HFFc6 (cell line): Measurements from ENCODE around the gene KBTBD8. TPM values are rescaled to one million over a fixed set of nuclear protein-coding genes. Genes with fewer than 3 reads are reported as not detected.

ENCODE experiments used
- DNase-seq: peaks from one replicate; pipeline ENCODE4 v3.0.0-alpha.2; 2018
- H3K27ac Mint-ChIP-seq: 2 replicates; pipeline ENCODE4 v1.8.0; 2020; ENCODE audit warnings: mild to moderate bottlenecking, mixed read lengths
- H3K27me3 Mint-ChIP-seq: 2 replicates; pipeline ENCODE4 v1.8.0; 2021; ENCODE audit warnings: mild to moderate bottlenecking, moderate library complexity, mixed read lengths; ENCODE audit not compliant: insufficient read depth
- H3K36me3 Mint-ChIP-seq: 2 replicates; pipeline ENCODE4 v1.8.0; 2021; ENCODE audit warnings: low read depth, mixed read lengths
- H3K4me1 Mint-ChIP-seq: 2 replicates; pipeline ENCODE4 v1.8.0; 2020; ENCODE audit warnings: low read depth, mixed read lengths
- H3K4me3 Mint-ChIP-seq: 2 replicates; pipeline ENCODE4 v1.8.0; 2020; ENCODE audit warnings: mild to moderate bottlenecking, moderate library complexity, mixed read lengths
- H3K9me3 Mint-ChIP-seq: 2 replicates; pipeline ENCODE4 v1.8.0; 2020; ENCODE audit warnings: mild to moderate bottlenecking, mixed read lengths
- total RNA-seq, 6 experiments: library from RNA; stranded (reverse); fragmentation: NEBNext Ultra II Directional; extraction: Animal tissue kit (Norgen Biotek cat#: 25700); gene quantifications; 2 replicates in 1 of 6; 3 replicates in 5 of 6; pipeline ENCODE4 v1.2.3, GENCODE V29; 2021
- TF ChIP-seq, protein P1 (sequence below): fragments of 200-600 bp; sonication (generic); IDR thresholded peaks from 2 replicates; pipeline ENCODE4 v1.5.0; 2021; ENCODE audit warnings: antibody characterized with exemption, mild to moderate bottlenecking

The KBTBD8 gene
- total RNA-seq, 6 experiments from 2014 or later = 1.3 to 2.4 (median 1.7) TPM

DNA sequence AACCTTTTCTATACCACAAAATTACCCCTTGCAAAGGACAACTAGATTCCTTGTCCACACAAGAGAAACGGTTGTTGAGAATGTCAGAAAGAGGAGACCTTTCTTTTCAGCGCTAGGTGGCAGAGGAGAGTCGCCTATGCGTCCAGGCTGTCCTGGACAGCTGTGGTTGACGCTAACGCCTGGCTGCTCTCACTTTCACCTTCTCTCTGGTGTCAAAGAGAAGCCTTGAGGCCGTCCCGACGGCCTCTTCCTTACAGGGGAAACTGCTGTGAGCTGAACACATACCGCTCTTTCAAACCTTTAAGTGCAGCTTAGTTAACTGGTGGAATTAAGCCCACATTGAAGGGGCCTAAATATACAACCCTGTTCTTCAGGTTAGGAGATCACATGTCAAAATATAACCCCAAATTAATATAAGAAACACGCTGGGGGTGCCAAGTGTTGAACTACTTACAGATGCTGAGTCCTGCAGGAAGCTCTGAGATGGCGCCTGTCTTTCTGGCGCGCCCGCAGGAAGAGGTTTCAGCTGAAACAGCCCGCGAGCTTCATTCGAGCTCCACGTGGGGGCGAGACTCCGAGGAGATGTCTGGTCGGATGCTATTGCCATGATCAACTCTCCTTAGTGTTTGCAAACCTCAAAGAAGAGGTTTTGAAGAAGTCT, 26.1 kb upstream of the KBTBD8 start:
- DNase-seq = peak; percentile 54
- H3K9me3 Mint-ChIP-seq = no peaks in the 10 kb centered on the region
- H3K36me3 Mint-ChIP-seq = no peaks in the 10 kb centered on the region
- peaks cover 13% of the 10 kb centered on the region for H3K4me1 Mint-ChIP-seq
- no peak overlapping the region for H3K27ac Mint-ChIP-seq
- H3K27me3 Mint-ChIP-seq = peaks cover 10% of the 10 kb centered on the region
- TF ChIP-seq, protein P1, sequence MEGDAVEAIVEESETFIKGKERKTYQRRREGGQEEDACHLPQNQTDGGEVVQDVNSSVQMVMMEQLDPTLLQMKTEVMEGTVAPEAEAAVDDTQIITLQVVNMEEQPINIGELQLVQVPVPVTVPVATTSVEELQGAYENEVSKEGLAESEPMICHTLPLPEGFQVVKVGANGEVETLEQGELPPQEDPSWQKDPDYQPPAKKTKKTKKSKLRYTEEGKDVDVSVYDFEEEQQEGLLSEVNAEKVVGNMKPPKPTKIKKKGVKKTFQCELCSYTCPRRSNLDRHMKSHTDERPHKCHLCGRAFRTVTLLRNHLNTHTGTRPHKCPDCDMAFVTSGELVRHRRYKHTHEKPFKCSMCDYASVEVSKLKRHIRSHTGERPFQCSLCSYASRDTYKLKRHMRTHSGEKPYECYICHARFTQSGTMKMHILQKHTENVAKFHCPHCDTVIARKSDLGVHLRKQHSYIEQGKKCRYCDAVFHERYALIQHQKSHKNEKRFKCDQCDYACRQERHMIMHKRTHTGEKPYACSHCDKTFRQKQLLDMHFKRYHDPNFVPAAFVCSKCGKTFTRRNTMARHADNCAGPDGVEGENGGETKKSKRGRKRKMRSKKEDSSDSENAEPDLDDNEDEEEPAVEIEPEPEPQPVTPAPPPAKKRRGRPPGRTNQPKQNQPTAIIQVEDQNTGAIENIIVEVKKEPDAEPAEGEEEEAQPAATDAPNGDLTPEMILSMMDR = peak; percentile 87
- peak overlapping the region; percentile 83 for H3K4me3 Mint-ChIP-seq

DNA sequence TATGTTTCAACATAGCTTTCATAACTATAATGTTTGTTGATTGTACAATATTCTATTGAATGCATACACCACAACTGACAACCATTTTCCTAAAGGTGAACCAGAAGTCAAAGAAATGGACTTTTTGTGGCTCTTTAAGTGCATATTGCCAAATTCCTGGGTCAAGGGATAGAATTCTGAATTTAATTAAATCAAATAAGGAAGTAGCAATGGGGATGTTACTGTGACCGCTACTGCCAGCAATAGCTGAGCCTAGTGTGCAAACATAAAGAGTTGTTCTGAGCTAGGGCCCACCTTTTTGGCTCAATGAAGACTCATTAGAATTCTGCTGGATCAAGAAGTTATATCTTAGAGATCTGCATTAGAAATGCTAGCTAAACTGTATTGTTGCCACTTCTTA, 17.3 kb upstream of the KBTBD8 start:
- Mint-ChIP-seq H3K9me3 (no peaks in the 10 kb centered on the region), H3K27me3 (peaks cover 17% of the 10 kb centered on the region), H3K27ac (no peak overlapping the region), H3K36me3 (no peaks in the 10 kb centered on the region), H3K4me3 (no peak overlapping the region), H3K4me1 (no peaks in the 10 kb centered on the region)
- TF ChIP-seq, protein P1 = no peak
- DNase-seq = no peak

DNA sequence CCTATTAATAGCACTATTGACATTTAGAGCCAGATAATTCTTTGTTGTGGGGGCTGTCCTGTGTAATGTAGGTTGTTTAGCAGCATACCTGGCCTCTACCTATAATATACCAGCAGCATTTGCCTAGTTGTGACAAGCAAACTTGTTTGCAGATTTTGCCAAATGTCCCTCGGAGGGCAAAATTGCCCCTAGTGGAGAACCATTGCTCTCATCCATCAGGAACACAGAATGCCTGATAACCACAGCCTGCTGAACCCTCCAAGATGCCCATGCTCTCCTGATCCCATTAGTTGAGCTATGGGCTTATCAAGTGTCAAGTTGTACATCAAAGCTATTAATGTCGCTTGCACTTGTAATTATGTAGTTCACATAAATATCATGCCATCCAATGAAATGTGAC, 15.0 kb upstream of the KBTBD8 start:
- no peak overlapping the region for H3K4me3 Mint-ChIP-seq
- TF ChIP-seq, protein P1 = peak; percentile 25; the same call in 1 of the 2 replicates
- peaks cover 16% of the 10 kb centered on the region for H3K27me3 Mint-ChIP-seq
- no peaks in the 10 kb centered on the region for H3K9me3 Mint-ChIP-seq
- no peak overlapping the region for H3K27ac Mint-ChIP-seq
- no peaks in the 10 kb centered on the region for H3K4me1 Mint-ChIP-seq
- DNase-seq = no peak
- no peaks in the 10 kb centered on the region for H3K36me3 Mint-ChIP-seq

DNA sequence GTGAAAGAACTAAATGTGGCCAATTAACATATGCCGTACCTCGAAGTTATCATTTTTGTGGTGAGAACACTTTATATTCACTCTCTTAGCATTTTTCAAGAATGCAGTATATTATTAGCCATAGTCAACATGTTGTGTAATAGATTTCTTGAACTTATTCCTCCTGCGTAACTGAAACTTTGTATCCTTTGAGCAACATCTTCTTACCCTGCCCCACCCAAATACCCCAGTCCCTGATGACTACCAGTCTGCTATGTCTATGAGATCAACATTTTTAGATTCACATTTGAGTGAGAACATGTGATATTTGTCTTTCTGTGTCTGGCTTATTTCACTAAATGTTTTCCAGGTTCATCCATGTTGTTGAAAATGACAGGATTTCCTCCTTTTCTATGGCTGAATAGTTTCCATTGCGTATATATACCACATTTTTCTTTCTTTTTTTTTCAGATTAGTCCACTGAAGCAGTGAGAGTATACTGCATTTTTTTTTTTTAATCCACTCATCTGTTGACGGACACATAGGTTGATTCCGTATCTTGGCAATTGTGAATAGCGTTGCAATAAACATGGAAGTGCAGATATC, 12.7 kb upstream of the KBTBD8 start:
- Mint-ChIP-seq H3K9me3 (no peaks in the 10 kb centered on the region), H3K27me3 (peaks cover 16% of the 10 kb centered on the region), H3K4me3 (no peak overlapping the region), H3K27ac (no peak overlapping the region), H3K4me1 (peaks cover 4% of the 10 kb centered on the region; the same call in 1 of the 2 replicates), H3K36me3 (no peaks in the 10 kb centered on the region)
- TF ChIP-seq, protein P1 = no peak
- no peak for DNase-seq

DNA sequence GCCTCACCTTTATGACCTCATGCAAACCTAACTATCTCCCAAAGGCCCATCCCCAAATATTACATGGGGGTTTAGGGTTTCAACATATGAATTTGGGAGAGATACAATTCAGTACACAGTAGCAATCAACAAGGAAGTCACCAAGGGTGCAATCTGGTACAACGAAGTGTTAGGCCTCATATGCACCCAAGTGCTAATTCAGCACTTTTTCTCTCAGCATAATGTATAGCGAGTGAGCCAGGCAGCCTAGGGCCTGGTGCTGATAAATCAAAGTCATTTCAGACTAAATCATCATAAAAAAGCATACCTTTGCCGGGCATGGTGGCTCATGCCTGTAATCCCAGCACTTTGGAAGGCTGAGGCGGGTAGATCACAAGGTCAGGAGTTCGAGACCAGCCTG, 11.7 kb upstream of the KBTBD8 start:
- no peak for DNase-seq
- Mint-ChIP-seq H3K36me3 (no peaks in the 10 kb centered on the region), H3K27ac (no peak overlapping the region)

More for the DNA sequence above, 11.7 kb upstream of the KBTBD8 start:
- TF ChIP-seq, protein P1 = no peak
- H3K4me3 Mint-ChIP-seq = no peak overlapping the region
- peaks cover 16% of the 10 kb centered on the region for H3K27me3 Mint-ChIP-seq
- peaks cover 8% of the 10 kb centered on the region for H3K4me1 Mint-ChIP-seq
- H3K9me3 Mint-ChIP-seq = no peaks in the 10 kb centered on the region
